BE2C (cell line): ENCODE data around the gene GPAM. TPM values are rescaled to one million over a fixed set of nuclear protein-coding genes. Genes with fewer than 3 reads are reported as not detected.

ENCODE experiments used
- DNase-seq: peaks from one replicate; pipeline ENCODE4 v3.0.0-alpha.2; 2020
- H3K27me3 ChIP-seq: fragments of 250-450 bp; sonication (Bioruptor Pico); 2 replicates; pipeline ENCODE4 v1.5.1; 2020; ENCODE audit warnings: mild to moderate bottlenecking
- H3K36me3 ChIP-seq: fragments of 250-450 bp; sonication (Bioruptor Pico); 2 replicates; pipeline ENCODE4 v1.5.1; 2020; ENCODE audit warnings: mild to moderate bottlenecking
- H3K4me1 ChIP-seq: fragments of 250-450 bp; sonication (Bioruptor Pico); 2 replicates; pipeline ENCODE4 v1.5.1; 2020
- H3K4me3 ChIP-seq: 2 replicates; pipeline ENCODE4 v1.5.1; 2011; ENCODE audit warnings: low read depth, low read length
- H3K9me3 ChIP-seq: fragments of 250-450 bp; sonication (Bioruptor Pico); 2 replicates; pipeline ENCODE4 v1.5.1; 2020
- CTCF ChIP-seq: IDR thresholded peaks from 2 replicates; pipeline ENCODE4 v1.5.1; 2012; ENCODE audit warnings: mild to moderate bottlenecking, low read depth, low read length
- polyA plus RNA-seq: library from polyadenylated mRNA; unstranded; fragments of >200 nt; gene quantifications from one replicate; pipeline ENCODE4 v1.2.1, GENCODE V29; 2012; ENCODE audit warnings: low read depth, missing spikeins; ENCODE audit not compliant: insufficient read length, insufficient read depth

The GPAM gene
- 16.0 TPM for polyA plus RNA-seq

GRCh38 chr10:112183329-112184051, at the start of gene GPAM:
TSS of gene GPAM (minus strand) at chr10:112183765. CDS start at chr10:112181784, 1,981 bp downstream.
- peak within 1 kb of the TSS; percentile 87 for H3K4me3 ChIP-seq
- no peak for TF ChIP-seq CTCF
- H3K27me3 ChIP-seq = no peaks in the 10 kb centered on the region
- peaks cover 9% of the 10 kb centered on the region; the same call in 1 of the 2 replicates for H3K4me1 ChIP-seq
- H3K9me3 ChIP-seq = no peaks in the 10 kb centered on the region
- DNase-seq = peak; percentile 94
- peaks cover 30% of the 10 kb centered on the region for H3K36me3 ChIP-seq

- no peak for TF ChIP-seq CTCF
- DNase-seq = no peak
- Histone ChIP-seq H3K36me3 (no peaks in the 10 kb centered on the region), H3K9me3 (no peaks in the 10 kb centered on the region), H3K4me1 (peaks cover 20% of the 10 kb centered on the region), H3K4me3 (no peak overlapping the region), H3K27me3 (no peaks in the 10 kb centered on the region)
These were observed 49.1 kb upstream of the GPAM start for GRCh38 chr10:112232670-112233069.

GRCh38 chr10:112231602-112232400, 48.2 kb upstream of the GPAM start:
- TF ChIP-seq CTCF = no peak
- Histone ChIP-seq H3K4me3 (no peak overlapping the region), H3K36me3 (no peaks in the 10 kb centered on the region), H3K4me1 (peaks cover 23% of the 10 kb centered on the region), H3K9me3 (no peaks in the 10 kb centered on the region; the same call in 1 of the 2 replicates), H3K27me3 (no peaks in the 10 kb centered on the region)
- no peak for DNase-seq

GRCh38 chr10:112230325-112230988, 46.9 kb upstream of the GPAM start:
- Histone ChIP-seq H3K36me3 (no peaks in the 10 kb centered on the region), H3K9me3 (no peaks in the 10 kb centered on the region; the same call in none of the 2 replicates), H3K27me3 (no peaks in the 10 kb centered on the region), H3K4me3 (no peak overlapping the region), H3K4me1 (peaks cover 23% of the 10 kb centered on the region)
- TF ChIP-seq CTCF = no peak
- DNase-seq = no peak

- no peak for DNase-seq
- no peaks in the 10 kb centered on the region for H3K27me3 ChIP-seq
- H3K4me3 ChIP-seq = no peak overlapping the region
- H3K4me1 ChIP-seq = peaks cover 23% of the 10 kb centered on the region
- H3K9me3 ChIP-seq = no peaks in the 10 kb centered on the region; the same call in none of the 2 replicates
- H3K36me3 ChIP-seq = no peaks in the 10 kb centered on the region
- no peak for TF ChIP-seq CTCF
These were observed 46.3 kb upstream of the GPAM start for GRCh38 chr10:112229901-112230300.
